ENCODE results near the gene RGCC.

DNA sequence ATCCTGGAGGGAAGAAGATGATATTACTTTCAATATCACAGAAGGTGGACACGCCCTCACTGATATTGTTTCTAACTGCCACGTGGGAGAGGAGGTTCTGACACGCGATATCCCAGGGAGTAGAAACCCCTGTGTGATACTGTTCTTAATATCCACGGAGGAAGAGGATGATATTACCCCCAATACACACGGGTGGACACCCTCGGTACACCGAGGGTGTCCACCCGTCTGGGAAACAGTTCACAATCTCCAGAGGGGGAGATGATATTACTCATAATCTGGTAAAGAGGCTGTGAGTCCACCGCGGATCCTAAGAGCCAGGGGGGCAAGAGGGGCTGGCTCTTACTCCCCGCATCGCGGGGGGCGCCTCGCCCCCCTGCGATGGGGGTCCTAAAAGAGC, 29.7 kb upstream of the RGCC start:
- TF ChIP-seq CTCF (IDR thresholded peaks at IDR 0.05) (no peak), POLR2A (IDR thresholded peaks at IDR 0.05) (no peak)

Data from lower leg skin (tissue), 3 donors.